ENCODE measurements around the gene NKD1.
"Not testable (repeated sequence)": the region's sequence is repeated elsewhere in the genome, so short reads cannot be mapped to it uniquely, and the experiment has no call there.

The NKD1 gene

GRCh38 chr16:50519602-50520001, 28.6 kb upstream of the NKD1 start:
- DNase-seq (ENCODE audit: low read depth): no peak

- DNase-seq (ENCODE audit: low read depth): no peak
Observed at GRCh38 chr16:50520451-50521245, 27.5 kb upstream of the NKD1 start.

- no peak for DNase-seq (ENCODE audit: low read depth)
Observed at GRCh38 chr16:50521246-50521900, 26.8 kb upstream of the NKD1 start.

GRCh38 chr16:50522324-50522723, 25.9 kb upstream of the NKD1 start:
- DNase-seq (ENCODE audit: low read depth): no peak

GRCh38 chr16:50523710-50524109, 24.5 kb upstream of the NKD1 start:
- no peak for DNase-seq (ENCODE audit: low read depth)

GRCh38 chr16:50525262-50525661, 22.9 kb upstream of the NKD1 start:
- no peak for DNase-seq (ENCODE audit: low read depth)

GRCh38 chr16:50525716-50526115, 22.5 kb upstream of the NKD1 start:
- no peak for DNase-seq (ENCODE audit: low read depth)

GRCh38 chr16:50526249-50526648, 21.9 kb upstream of the NKD1 start:
- DNase-seq (ENCODE audit: low read depth): no peak

- no peak for DNase-seq (ENCODE audit: low read depth)
Observed at GRCh38 chr16:50526796-50527195, 21.4 kb upstream of the NKD1 start.

- DNase-seq (ENCODE audit: low read depth): no peak
Observed at GRCh38 chr16:50528820-50529219, 19.4 kb upstream of the NKD1 start.

- no peak for DNase-seq (ENCODE audit: low read depth)
Observed at GRCh38 chr16:50529334-50529733, 18.9 kb upstream of the NKD1 start.

GRCh38 chr16:50530277-50531236, 17.6 kb upstream of the NKD1 start:
- no peak for DNase-seq (ENCODE audit: low read depth)

- no peak for DNase-seq (ENCODE audit: low read depth)
Observed at GRCh38 chr16:50531359-50531758, 16.8 kb upstream of the NKD1 start.

- DNase-seq (ENCODE audit: low read depth): no peak
Observed at GRCh38 chr16:50531901-50532300, 16.3 kb upstream of the NKD1 start.

GRCh38 chr16:50532576-50532975, 15.6 kb upstream of the NKD1 start:
- DNase-seq (ENCODE audit: low read depth): no peak

GRCh38 chr16:50533317-50533716, 14.9 kb upstream of the NKD1 start:
- DNase-seq (ENCODE audit: low read depth): no peak

- no peak for DNase-seq (ENCODE audit: low read depth)
Observed at GRCh38 chr16:50534091-50534490, 14.1 kb upstream of the NKD1 start.

GRCh38 chr16:50534556-50534955, 13.6 kb upstream of the NKD1 start:
- DNase-seq (ENCODE audit: low read depth): no peak

GRCh38 chr16:50534958-50535357, 13.2 kb upstream of the NKD1 start:
- DNase-seq (ENCODE audit: low read depth): no peak

- DNase-seq (ENCODE audit: low read depth): no peak
Observed at GRCh38 chr16:50535506-50536257, 12.5 kb upstream of the NKD1 start.

GRCh38 chr16:50536258-50536645, 11.9 kb upstream of the NKD1 start:
- DNase-seq (ENCODE audit: low read depth): not testable (repeated sequence)
